Keratinocyte (primary cell): ENCODE measurements around the gene SNX30.

ENCODE experiments used
- CTCF ChIP-seq, 3 experiments: IDR thresholded peaks in 1 of 3; conservative IDR thresholded peaks in 1 of 3; optimal IDR thresholded peaks in 1 of 3; 2 replicates in 2 of 3; 3 replicates in 1 of 3; pipeline versions ENCODE3 to v1.5.1; 2011; ENCODE audit warnings: low read length in 3 of 3, mild to moderate bottlenecking in 3 of 3, moderate library complexity in 2 of 3, control low read depth in 1 of 3, inconsistent platforms in 1 of 3; ENCODE audit not compliant: insufficient read depth in 2 of 3; ENCODE audit errors: extremely low read depth in 1 of 3
- EZH2 ChIP-seq: IDR thresholded peaks from one replicate; pipeline ENCODE4 v1.6.1; 2012; ENCODE audit warnings: inconsistent platforms, mild to moderate bottlenecking, low read length, moderate library complexity

GRCh38 chr9:112728401-112728800, 22.2 kb upstream of the SNX30 start:
- no peak for TF ChIP-seq EZH2
- no peak for TF ChIP-seq CTCF (optimal IDR thresholded peaks at IDR 0.05 in 1 of 3, IDR thresholded peaks at IDR 0.05 in 1 of 3, conservative IDR thresholded peaks at IDR 0.05 in 1 of 3; ENCODE audit: extremely low read depth in 1 of 3, insufficient read depth in 2 of 3, low read length in 3 of 3)
